Suprapubic skin (tissue), 4 donors: Measurements from ENCODE around the gene CLIC2. TPM values are rescaled to one million over a fixed set of nuclear protein-coding genes. Genes with fewer than 3 reads are reported as not detected.
"Not testable (repeated sequence)": the region's sequence is repeated elsewhere in the genome, so short reads cannot be mapped to it uniquely, and the experiment has no call there.

Experiments used
- DNase-seq, 2 donors: peaks; one replicate each; pipeline ENCODE4 v3.0.0-alpha.2; 2019; ENCODE audit warnings: low spot score in 2 of 2
- H3K27ac ChIP-seq: fragments of 200-600 bp; sonication (generic); one replicate; pipeline ENCODE4 v1.5.1; 2019
- H3K27me3 ChIP-seq: fragments of 200-600 bp; sonication (generic); one replicate; pipeline ENCODE4 v1.5.1; 2019
- H3K36me3 ChIP-seq: fragments of 200-600 bp; sonication (generic); one replicate; pipeline ENCODE4 v1.5.1; 2019
- H3K4me1 ChIP-seq: fragments of 200-600 bp; sonication (generic); one replicate; pipeline ENCODE4 v1.5.1; 2019
- H3K4me3 ChIP-seq: fragments of 200-600 bp; sonication (generic); one replicate; pipeline ENCODE4 v1.5.1; 2019; ENCODE audit warnings: mild to moderate bottlenecking
- H3K9me3 ChIP-seq: fragments of 200-600 bp; sonication (generic); one replicate; pipeline ENCODE4 v1.5.1; 2019
- CTCF ChIP-seq, 2 donors: fragments of 200-600 bp in 1 of 2; fragments of 450-650 bp in 1 of 2; sonication (generic) in 1 of 2; IDR thresholded peaks; one replicate each; pipeline ENCODE4 v1.5.1; 2016 to 2019; ENCODE audit warnings: antibody characterized with exemption in 2 of 2, mild to moderate bottlenecking in 1 of 2, moderate library complexity in 1 of 2
- EP300 ChIP-seq: sonication (generic); formaldehyde crosslinking; IDR thresholded peaks from one replicate; pipeline ENCODE4 v1.6.1; 2017; ENCODE audit warnings: antibody characterized with exemption
- POLR2A ChIP-seq, 2 donors: fragments of 450-650 bp; IDR thresholded peaks; one replicate each; pipeline ENCODE4 v1.6.1; 2017; ENCODE audit warnings: antibody characterized with exemption in 2 of 2, mild to moderate bottlenecking in 2 of 2, moderate library complexity in 2 of 2
- POLR2AphosphoS5 ChIP-seq, 3 donors: sonication (generic); formaldehyde crosslinking; IDR thresholded peaks; one replicate each; pipeline ENCODE4 v1.6.1; 2017; ENCODE audit warnings: antibody characterized with exemption in 3 of 3
- WGBS: methylation state at CpG from one replicate; pipeline ENCODE4 v1.1.5; 2018; 5-methylcytosine and 5-hydroxymethylcytosine counted together
- total RNA-seq, 4 donors: library from RNA; depleted of rRNA; stranded (reverse); fragments of >200 nt; gene quantifications; one replicate each; pipeline ENCODE4 v1.1.0, GENCODE V29; 2016

CLIC2 gene
- 1 to 10 TPM; 4.8 to 9.2 (median 7.4) TPM for total RNA-seq

GRCh38 chrX:155334486-155335336, at the start of gene CLIC2:
Gene CLIC2 (minus strand): TSS chrX:155334614. CDS start chrX:155334427, 187 bp downstream.
- 30% methylated on average over 5 of the region's 5 CpGs for WGBS
- peak within 1 kb of the TSS; percentile 74 for H3K27ac ChIP-seq
- H3K4me3 ChIP-seq, result peak within 1 kb of the TSS; percentile 40
- no peaks in the 10 kb centered on the region for H3K9me3 ChIP-seq
- no peaks in the 10 kb centered on the region for H3K27me3 ChIP-seq
- peak in 1 of 2 donors; percentile 50 for DNase-seq
- TF ChIP-seq POLR2A (IDR thresholded peaks at IDR 0.05), result no peak
- TF ChIP-seq CTCF (IDR thresholded peaks at IDR 0.05), result no peak
- TF ChIP-seq EP300, result no peak
- no peak for TF ChIP-seq POLR2AphosphoS5 (IDR thresholded peaks at IDR 0.05)
- H3K36me3 ChIP-seq, result no peaks in the 10 kb centered on the region
- no peaks in the 10 kb centered on the region for H3K4me1 ChIP-seq

- H3K9me3 ChIP-seq, H3K27ac ChIP-seq, H3K36me3 ChIP-seq, H3K4me3 ChIP-seq, H3K27me3 ChIP-seq, H3K4me1 ChIP-seq, DNase-seq: not testable (repeated sequence)
- no CpG with 5 or more reads among the region's 64 CpGs for WGBS
These were observed 48.1 kb upstream of the CLIC2 start for GRCh38 chrX:155382529-155382967.

GRCh38 chrX:155381843-155382528, 47.6 kb upstream of the CLIC2 start, which contains the start of gene F8A2:
Gene F8A2 (plus strand): TSS chrX:155382095. CDS start chrX:155382115, 20 bp downstream.
- H3K4me1 ChIP-seq, DNase-seq, H3K27me3 ChIP-seq, H3K9me3 ChIP-seq, H3K4me3 ChIP-seq, H3K27ac ChIP-seq, H3K36me3 ChIP-seq: not testable (repeated sequence)
- WGBS, result no CpG with 5 or more reads among the region's 90 CpGs

- not testable (repeated sequence) for H3K4me3 ChIP-seq, DNase-seq, H3K27ac ChIP-seq, H3K27me3 ChIP-seq, H3K4me1 ChIP-seq, H3K9me3 ChIP-seq, H3K36me3 ChIP-seq
- WGBS, result no CpG with 5 or more reads among the region's 7 CpGs
These were observed 45.4 kb upstream of the CLIC2 start for GRCh38 chrX:155379802-155380201.

GRCh38 chrX:155373777-155374458, 39.5 kb upstream of the CLIC2 start:
- not testable (repeated sequence) for H3K27ac ChIP-seq, H3K4me3 ChIP-seq, H3K9me3 ChIP-seq, H3K36me3 ChIP-seq, H3K4me1 ChIP-seq, DNase-seq, H3K27me3 ChIP-seq
- WGBS, result no CpG with 5 or more reads among the region's 9 CpGs

GRCh38 chrX:155363712-155364111, 29.3 kb upstream of the CLIC2 start:
- not testable (repeated sequence) for H3K36me3 ChIP-seq, H3K4me3 ChIP-seq, DNase-seq, H3K27ac ChIP-seq, H3K9me3 ChIP-seq, H3K27me3 ChIP-seq, H3K4me1 ChIP-seq
- WGBS, result no CpG with 5 or more reads among the region's 7 CpGs

GRCh38 chrX:155349448-155349847, 15.0 kb upstream of the CLIC2 start:
- not testable (repeated sequence) for H3K4me3 ChIP-seq, DNase-seq, H3K9me3 ChIP-seq, H3K27ac ChIP-seq, H3K4me1 ChIP-seq, H3K36me3 ChIP-seq, H3K27me3 ChIP-seq
- WGBS, result no CpG with 5 or more reads among the region's 4 CpGs

GRCh38 chrX:155345689-155346088, 11.3 kb upstream of the CLIC2 start:
- not testable (repeated sequence) for H3K27ac ChIP-seq, H3K27me3 ChIP-seq, H3K4me1 ChIP-seq, DNase-seq, H3K36me3 ChIP-seq, H3K9me3 ChIP-seq, H3K4me3 ChIP-seq
- WGBS, result no CpG with 5 or more reads among the region's 1 CpG

GRCh38 chrX:155335337-155335712, 911 bp upstream of the CLIC2 start:
- not testable (repeated sequence) for H3K27me3 ChIP-seq, H3K36me3 ChIP-seq, H3K4me1 ChIP-seq, H3K4me3 ChIP-seq, DNase-seq, H3K9me3 ChIP-seq
- 40% methylated on average over 1 of the region's 1 CpG for WGBS
- peak overlapping the region; percentile 38 for H3K27ac ChIP-seq
